HTR-8/SVneo (cell line): ENCODE data around the gene KLK7.

Experiments
- DNase-seq: peaks from one replicate; pipeline ENCODE4 v3.0.0; 2011; ENCODE audit warnings: low spot score, mixed read lengths; ENCODE audit not compliant: insufficient read length
- FAIRE-seq: peaks from 2 replicates; lab custom pipeline; 2011; peaks lifted over from hg19 to GRCh38; lab: Jason Lieb, UNC

Gene KLK7

DNA sequence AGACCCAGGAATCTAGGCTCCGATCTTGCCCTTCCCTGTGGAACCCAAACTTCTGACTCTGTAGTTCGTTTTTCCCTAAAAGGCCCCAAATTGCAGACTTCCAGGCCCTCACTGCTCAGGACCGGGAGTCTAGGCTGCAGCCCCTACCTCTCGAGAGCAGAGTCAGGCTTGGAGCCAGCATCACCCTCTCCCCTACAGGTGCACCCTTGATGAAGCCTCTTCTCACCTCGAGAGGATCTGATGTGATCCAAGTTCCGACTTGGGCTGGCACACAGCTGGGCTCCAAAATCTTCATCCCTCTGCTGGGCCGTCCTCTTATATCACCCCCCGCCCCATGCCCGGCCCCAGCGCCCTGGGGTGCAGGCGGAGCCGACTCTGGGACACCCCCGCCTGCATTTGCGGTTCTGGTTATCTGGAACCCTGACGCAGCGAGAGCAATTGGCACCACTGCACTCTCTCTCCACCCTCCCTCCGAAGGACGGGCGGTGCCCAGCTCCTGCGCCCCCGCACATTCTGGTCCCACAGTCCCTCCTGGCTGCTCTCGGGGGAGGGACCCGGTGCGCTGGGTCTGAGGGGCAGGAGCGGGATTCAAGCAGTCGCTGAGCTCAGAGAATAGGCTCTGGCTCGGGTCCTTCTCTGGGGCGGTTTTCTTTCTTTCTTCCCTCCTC lies at the start of gene KLK7:
KLK7 (minus strand) TSS at position 293 of the 668 bp plus-strand sequence. CDS start 1,518 bp downstream, outside the sequence.
- FAIRE-seq (no peak), DNase-seq (no peak)

DNA sequence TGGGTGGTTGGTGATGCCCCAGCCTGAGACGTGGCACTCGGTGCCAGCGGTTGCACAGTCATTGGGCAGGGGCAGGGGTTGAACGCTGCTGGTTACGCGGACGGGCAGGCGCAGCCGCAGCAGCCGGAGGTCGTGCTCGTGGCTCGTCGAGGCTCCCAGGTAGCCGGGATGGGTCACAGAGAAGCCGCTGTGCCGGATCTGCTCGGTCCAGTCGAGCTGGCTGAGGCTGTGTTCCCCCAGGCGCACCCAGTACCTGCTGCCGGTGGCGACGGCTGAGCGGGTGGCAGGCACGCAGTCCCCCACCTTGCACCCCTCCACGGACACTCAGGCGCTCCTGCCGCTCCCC lies 48.1 kb upstream of the KLK7 start:
- DNase-seq (no peak), FAIRE-seq (no peak)

GRCh38 chr19:51031220-51031879 lies 47.6 kb upstream of the KLK7 start:
- FAIRE-seq (no peak), DNase-seq (no peak)

- FAIRE-seq (no peak), DNase-seq (no peak)
These were observed 46.9 kb upstream of the KLK7 start for GRCh38 chr19:51030631-51031030.

DNA sequence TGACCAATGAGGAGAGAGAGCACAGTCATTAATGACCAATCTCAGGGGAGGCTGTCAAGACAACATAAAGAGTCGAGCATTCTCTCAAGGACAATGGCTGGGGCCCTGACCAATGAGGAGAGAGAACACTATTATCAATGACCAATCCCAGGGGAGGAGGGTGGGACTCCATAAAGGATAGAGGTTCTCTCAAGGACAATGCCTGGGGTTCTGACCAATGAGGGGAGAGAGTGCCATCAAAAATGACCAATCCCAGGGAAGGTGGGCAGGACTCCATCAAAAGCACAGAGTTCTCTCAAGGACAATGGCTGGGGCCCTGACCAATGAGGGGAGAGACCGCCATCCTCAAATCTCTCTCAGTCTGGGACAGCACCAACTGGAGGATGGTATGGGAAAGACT lies 46.0 kb upstream of the KLK7 start:
- FAIRE-seq (no peak), DNase-seq (no peak)

DNA sequence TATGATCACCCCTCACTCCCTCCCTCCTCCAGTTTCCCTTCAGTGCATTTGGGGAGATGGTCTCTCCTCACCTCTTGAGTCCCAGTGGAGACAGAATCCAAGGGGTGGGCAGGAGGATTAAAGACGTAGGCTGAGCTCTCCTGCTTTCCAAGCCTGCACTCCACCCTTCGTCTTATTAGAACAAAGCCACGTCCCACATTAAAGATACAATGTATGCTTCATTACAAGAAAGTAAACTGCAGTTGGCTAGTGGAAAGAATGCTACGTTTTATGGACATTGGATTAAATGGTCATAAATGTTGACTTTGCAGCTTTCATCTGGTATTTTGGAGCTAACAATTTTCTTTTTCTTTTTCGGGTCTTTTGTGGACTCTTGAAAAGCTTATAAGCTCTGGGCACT lies 44.2 kb upstream of the KLK7 start:
- DNase-seq (no peak), FAIRE-seq (no peak)

GRCh38 chr19:51027126-51027806 lies 43.5 kb upstream of the KLK7 start:
- FAIRE-seq = no peak
- no peak for DNase-seq

DNA sequence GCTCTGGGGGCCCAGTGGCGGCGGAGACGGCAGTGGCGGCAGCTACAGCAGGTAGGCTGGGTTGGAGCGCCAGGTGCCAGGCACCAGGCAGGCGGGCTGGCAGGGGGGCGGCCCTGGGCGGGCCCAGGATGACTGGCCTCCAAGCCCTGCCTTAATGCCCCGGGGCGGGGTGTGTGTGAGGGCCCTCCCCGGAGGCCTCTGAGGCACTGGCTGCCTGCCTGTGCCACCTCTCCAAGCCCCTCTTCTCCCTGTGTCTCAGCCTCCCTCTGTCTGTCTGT lies 42.8 kb upstream of the KLK7 start, which contains the start of gene KLK11:
KLK11 (minus strand) TSS at position 63 of the 278 bp plus-strand sequence. CDS start 985 bp downstream, outside the sequence.
- no peak for DNase-seq
- FAIRE-seq = no peak

DNA sequence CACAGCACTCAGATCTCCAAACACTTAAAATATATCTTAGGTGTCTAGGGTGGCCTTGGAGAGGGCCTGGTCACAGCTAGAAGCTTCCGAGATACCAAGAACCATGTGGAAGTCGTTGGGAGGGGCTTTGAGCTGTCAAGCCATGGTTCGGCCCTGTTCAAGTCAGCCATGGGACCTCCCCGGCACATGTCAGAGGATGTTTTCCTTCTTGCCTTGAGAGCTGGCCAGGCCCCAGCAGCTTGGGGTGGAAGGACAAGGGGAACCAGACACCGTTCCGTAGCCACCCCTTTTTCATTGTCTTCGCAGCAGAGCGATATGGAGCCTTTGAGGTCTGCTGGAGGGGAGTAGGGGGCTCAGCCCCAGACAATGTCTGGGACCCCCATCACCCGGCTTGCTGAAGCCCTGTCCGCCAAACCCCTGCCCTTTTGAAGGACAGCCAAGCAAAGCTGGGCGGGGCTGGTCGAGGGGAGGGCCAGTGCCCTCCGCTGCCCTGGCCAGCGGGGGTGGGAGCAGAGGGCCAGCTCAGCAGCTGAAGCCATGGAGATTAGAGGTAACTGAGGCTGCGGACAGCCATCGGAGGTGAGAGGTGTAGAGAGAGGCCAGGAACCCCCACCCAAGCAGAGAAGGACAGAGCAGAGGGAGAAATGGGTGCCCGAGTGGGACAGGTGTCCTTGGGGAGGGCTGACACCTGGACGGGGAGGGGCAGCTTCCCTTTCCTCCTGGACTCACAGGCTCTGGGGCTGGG lies 42.3 kb upstream of the KLK7 start:
- FAIRE-seq = no peak

DNA sequence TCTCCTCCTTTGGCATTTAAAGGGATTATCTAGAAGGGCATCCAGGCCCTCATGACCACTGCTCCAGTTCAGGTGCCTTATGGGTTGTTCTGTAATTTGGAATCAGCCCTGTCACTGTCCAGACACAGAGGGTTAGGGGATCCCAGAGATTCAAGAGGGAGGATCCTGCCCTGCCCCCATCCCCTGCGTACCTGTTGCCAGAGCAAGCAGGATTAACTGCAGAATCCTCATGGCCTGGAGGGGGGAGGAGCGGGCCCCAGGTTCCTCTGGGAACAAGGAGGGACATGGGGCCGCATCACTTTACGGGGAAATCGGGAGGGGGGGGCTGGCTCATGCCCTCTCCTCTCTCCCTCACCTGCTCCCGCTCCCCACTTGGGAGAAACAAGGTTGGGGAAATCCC lies 41.7 kb upstream of the KLK7 start:
- no peak for DNase-seq
- FAIRE-seq = no peak

More for the DNA sequence above, 42.3 kb upstream of the KLK7 start:
- no peak for DNase-seq

- no peak for DNase-seq
- FAIRE-seq = no peak
These were observed 41.2 kb upstream of the KLK7 start for GRCh38 chr19:51024924-51025323.

- no peak for FAIRE-seq
- DNase-seq = no peak
These were observed 40.2 kb upstream of the KLK7 start for GRCh38 chr19:51023946-51024345.

GRCh38 chr19:51022526-51022925 lies 38.8 kb upstream of the KLK7 start:
- DNase-seq = no peak
- FAIRE-seq = no peak

DNA sequence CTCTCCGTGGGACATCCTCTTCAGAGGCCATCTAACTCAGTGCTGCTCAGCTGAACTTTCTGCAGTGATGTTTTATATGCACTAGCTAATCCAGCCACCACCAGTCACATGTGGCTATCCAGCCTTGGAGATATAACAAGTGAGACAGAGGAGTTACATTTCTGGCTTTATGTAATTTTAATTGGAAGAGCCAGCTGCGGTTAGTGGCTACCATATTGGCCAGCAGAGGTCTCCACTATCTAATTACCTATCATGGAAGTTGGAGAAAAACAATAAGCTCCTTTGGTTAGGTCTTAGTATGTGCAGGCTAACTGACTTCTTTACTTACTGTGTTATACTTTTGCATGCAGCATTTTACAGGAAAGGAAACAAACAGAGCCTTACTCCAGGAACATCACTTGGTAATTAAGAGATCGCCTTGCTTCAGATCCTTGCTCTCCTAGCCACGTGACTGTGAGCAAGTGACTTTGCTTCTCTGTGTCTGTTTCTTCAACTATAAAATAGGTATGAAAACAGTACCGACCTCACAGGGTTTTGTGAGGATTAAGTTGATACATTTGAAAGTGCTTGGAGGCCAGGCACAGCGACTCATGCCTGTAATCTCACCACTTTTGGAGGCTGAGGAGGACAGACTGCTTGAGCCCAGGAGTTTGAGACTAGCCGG lies 37.4 kb upstream of the KLK7 start:
- FAIRE-seq (no peak), DNase-seq (peak; percentile 52)

DNA sequence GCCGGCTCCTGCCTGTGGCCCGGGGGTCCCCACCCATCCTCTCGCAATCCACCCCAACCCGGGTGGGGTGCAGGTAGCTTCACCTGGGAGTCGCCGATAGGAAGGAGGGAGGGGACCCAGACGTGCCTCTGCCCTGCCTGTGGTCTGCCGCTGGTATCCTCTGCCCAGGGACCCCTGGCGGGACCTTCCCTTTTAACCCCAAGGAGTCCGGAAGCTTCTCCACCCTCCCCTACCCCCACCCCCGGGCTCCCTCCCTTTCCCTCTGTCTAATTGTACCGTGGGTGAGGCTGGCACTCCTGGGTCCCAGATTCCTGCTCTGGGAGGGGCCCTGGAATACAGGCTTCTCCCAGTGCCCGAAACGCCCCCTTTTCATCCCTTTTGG lies 35.8 kb upstream of the KLK7 start, which contains the start of gene KLK10:
KLK10 (minus strand) TSS at position 166 of the 382 bp plus-strand sequence. CDS start 579 bp downstream, outside the sequence.
- DNase-seq = no peak
- no peak for FAIRE-seq

GRCh38 chr19:51018745-51019543 lies 35.2 kb upstream of the KLK7 start:
- no peak for DNase-seq
- FAIRE-seq = no peak

GRCh38 chr19:51016798-51017683 lies 33.3 kb upstream of the KLK7 start:
- FAIRE-seq = no peak
- peak; percentile 65 for DNase-seq

GRCh38 chr19:51015691-51016267 lies 32.1 kb upstream of the KLK7 start:
- FAIRE-seq (no peak), DNase-seq (no peak)
